PC-9 (cell line): ENCODE results near the gene HLX. TPM values are rescaled to one million over a fixed set of nuclear protein-coding genes. Genes with fewer than 3 reads are reported as not detected.

ENCODE experiments used
- BruUV-seq: library from RNA; stranded (reverse); fragments of 400-500 nt; replicated peaks from 2 replicates; lab custom pipeline; 2021; lab: Mats Ljungman, UMichigan
- CTCF ChIA-PET: fragments of 300-600 bp; sonication (Branson Sonifier 250); formaldehyde crosslinking; loops from one replicate; lab custom pipeline; 2022; ENCODE audit warnings: antibody characterized with exemption; lab: Charles Lee
- POLR2A ChIA-PET: fragments of 300-600 bp; sonication (Branson Sonifier 250); formaldehyde crosslinking; loops from one replicate; lab custom pipeline; 2022; ENCODE audit warnings: antibody characterized with exemption; ENCODE audit not compliant: unreplicated experiment; lab: Charles Lee
- DNase-seq, 2 experiments: peaks; one replicate each; pipeline versions ENCODE4 v3.0.0 to v3.0.0-alpha.2; 2015 to 2022; ENCODE audit warnings: mixed read lengths in 1 of 2
- H2AFZ ChIP-seq: fragments of 200-600 bp; sonication (generic); 2 replicates; pipeline ENCODE4 v1.8.1; 2017; ENCODE audit warnings: antibody characterized with exemption
- H3F3A ChIP-seq: fragments of 200-600 bp; sonication (generic); 2 replicates; pipeline ENCODE4 v1.8.1; 2017; ENCODE audit warnings: antibody characterized with exemption, mild to moderate bottlenecking, low read depth; ENCODE audit not compliant: insufficient read depth
- H3K27ac ChIP-seq: fragments of 200-600 bp; sonication (generic); 2 replicates; pipeline ENCODE4 v1.6.1; 2016; ENCODE audit warnings: mixed run types
- H3K27me3 ChIP-seq: fragments of 200-600 bp; sonication (generic); 2 replicates; pipeline ENCODE4 v1.6.1; 2016; ENCODE audit warnings: low read depth, mixed run types; ENCODE audit not compliant: insufficient read depth
- H3K36me3 ChIP-seq: fragments of 200-600 bp; sonication (generic); 2 replicates; pipeline ENCODE4 v1.6.1; 2016; ENCODE audit warnings: low read depth, mixed run types
- H3K4me1 ChIP-seq: fragments of 200-600 bp; sonication (generic); replicated peaks from 2 replicates; pipeline ENCODE4 v1.6.1; 2016; ENCODE audit warnings: mixed run types; ENCODE audit not compliant: insufficient read depth
- H3K4me2 ChIP-seq: fragments of 200-600 bp; sonication (generic); 2 replicates; pipeline ENCODE4 v1.6.1; 2017; ENCODE audit warnings: mixed run types
- H3K4me3 ChIP-seq: fragments of 200-600 bp; sonication (generic); 2 replicates; pipeline ENCODE4 v1.6.1; 2016; ENCODE audit warnings: mixed run types
- H3K79me2 ChIP-seq: fragments of 200-600 bp; sonication (generic); 2 replicates; pipeline ENCODE4 v1.6.1; 2017; ENCODE audit warnings: low read depth, mixed run types
- H3K9me2 ChIP-seq: fragments of 200-600 bp; sonication (generic); 2 replicates; pipeline ENCODE4 v1.8.1; 2017; ENCODE audit warnings: mild to moderate bottlenecking; ENCODE audit not compliant: insufficient read depth
- H3K9me3 ChIP-seq: fragments of 200-600 bp; sonication (generic); 2 replicates; pipeline ENCODE4 v1.8.1; 2016; ENCODE audit warnings: low read depth; ENCODE audit not compliant: insufficient read depth
- H4K20me1 ChIP-seq: fragments of 200-600 bp; sonication (generic); 2 replicates; pipeline ENCODE4 v1.8.1; 2017; ENCODE audit not compliant: insufficient read depth
- EZH2 ChIP-seq: fragments of 200-600 bp; sonication (generic); IDR thresholded peaks from 2 replicates; pipeline ENCODE4 v1.8.0; 2017; ENCODE audit warnings: antibody characterized with exemption, low read depth
- intact Hi-C: fragments of 100-400 bp; cut with micrococcal nuclease; formaldehyde crosslinking; loops from one replicate; pipeline ENCODE4 v1.10.0; 2022; ENCODE audit not compliant: unreplicated experiment
- total RNA-seq: library from RNA; stranded (reverse); gene quantifications from 2 replicates; pipeline ENCODE4 v1.2.3, GENCODE V29; 2021
- TF ChIP-seq, protein P1 (sequence below): fragments of 200-600 bp; sonication (generic); conservative IDR thresholded peaks from 2 replicates; pipeline ENCODE4 v1.6.1; 2017; ENCODE audit warnings: mixed run types, antibody characterized with exemption, mild to moderate bottlenecking, moderate library complexity

HLX gene
- total RNA-seq, 1 experiment from 2014 or later = 1.1 TPM

DNA sequence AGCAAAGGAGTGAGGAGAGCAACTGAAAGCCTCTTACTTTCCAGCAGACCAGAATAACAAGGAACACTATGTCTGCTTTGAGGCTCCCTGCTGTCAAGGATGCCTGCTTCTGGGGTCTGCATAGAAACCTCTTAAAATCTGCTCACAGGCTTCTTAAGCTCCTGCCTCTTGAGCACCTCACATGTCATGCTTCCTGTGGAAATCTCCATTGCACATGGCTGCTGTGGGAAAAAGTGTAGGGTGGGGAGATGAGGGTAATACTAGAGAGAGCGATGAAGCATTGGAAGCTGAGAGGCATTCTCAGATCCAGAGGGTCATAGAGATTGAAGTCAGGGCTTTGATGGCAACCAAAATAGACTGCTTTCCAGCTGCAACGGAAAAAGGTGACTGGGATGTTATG lies 6.2 kb upstream of the HLX start:
- no peak overlapping the region for H3K4me3 ChIP-seq
- H3K4me2 ChIP-seq = no peak overlapping the region
- intact Hi-C loops = loop anchor here (10.0 kb wide), 1 partner anchor 672 kb away; no protein-coding TSS in a partner anchor
- H3K9me3 ChIP-seq = no peaks in the 10 kb centered on the region
- no peak overlapping the region for H2AFZ ChIP-seq
- TF ChIP-seq, protein P1, sequence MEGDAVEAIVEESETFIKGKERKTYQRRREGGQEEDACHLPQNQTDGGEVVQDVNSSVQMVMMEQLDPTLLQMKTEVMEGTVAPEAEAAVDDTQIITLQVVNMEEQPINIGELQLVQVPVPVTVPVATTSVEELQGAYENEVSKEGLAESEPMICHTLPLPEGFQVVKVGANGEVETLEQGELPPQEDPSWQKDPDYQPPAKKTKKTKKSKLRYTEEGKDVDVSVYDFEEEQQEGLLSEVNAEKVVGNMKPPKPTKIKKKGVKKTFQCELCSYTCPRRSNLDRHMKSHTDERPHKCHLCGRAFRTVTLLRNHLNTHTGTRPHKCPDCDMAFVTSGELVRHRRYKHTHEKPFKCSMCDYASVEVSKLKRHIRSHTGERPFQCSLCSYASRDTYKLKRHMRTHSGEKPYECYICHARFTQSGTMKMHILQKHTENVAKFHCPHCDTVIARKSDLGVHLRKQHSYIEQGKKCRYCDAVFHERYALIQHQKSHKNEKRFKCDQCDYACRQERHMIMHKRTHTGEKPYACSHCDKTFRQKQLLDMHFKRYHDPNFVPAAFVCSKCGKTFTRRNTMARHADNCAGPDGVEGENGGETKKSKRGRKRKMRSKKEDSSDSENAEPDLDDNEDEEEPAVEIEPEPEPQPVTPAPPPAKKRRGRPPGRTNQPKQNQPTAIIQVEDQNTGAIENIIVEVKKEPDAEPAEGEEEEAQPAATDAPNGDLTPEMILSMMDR = no peak
- TF ChIP-seq EZH2 = no peak
- H3K9me2 ChIP-seq = no peaks in the 10 kb centered on the region
- no peaks in the 10 kb centered on the region for H3K36me3 ChIP-seq
- no peaks in the 10 kb centered on the region for H3K79me2 ChIP-seq
- H3K27ac ChIP-seq = no peak overlapping the region
- H3F3A ChIP-seq = no peaks in the 10 kb centered on the region
- no peaks in the 10 kb centered on the region for H3K27me3 ChIP-seq
- no TSS peak for BruUV-seq
- POLR2A ChIA-PET = no interaction called here
- 0 out of 2 replicates have a peak, but pooled peaks cover 3% of the 10 kb centered on the region for H4K20me1 ChIP-seq
- no peaks in the 10 kb centered on the region for H3K4me1 ChIP-seq
- CTCF ChIA-PET = interaction anchor here (0.7 kb wide), 1 partner anchor 563 kb away, joined by 5 read pairs; no protein-coding TSS in a partner anchor
- no peak for DNase-seq

DNA sequence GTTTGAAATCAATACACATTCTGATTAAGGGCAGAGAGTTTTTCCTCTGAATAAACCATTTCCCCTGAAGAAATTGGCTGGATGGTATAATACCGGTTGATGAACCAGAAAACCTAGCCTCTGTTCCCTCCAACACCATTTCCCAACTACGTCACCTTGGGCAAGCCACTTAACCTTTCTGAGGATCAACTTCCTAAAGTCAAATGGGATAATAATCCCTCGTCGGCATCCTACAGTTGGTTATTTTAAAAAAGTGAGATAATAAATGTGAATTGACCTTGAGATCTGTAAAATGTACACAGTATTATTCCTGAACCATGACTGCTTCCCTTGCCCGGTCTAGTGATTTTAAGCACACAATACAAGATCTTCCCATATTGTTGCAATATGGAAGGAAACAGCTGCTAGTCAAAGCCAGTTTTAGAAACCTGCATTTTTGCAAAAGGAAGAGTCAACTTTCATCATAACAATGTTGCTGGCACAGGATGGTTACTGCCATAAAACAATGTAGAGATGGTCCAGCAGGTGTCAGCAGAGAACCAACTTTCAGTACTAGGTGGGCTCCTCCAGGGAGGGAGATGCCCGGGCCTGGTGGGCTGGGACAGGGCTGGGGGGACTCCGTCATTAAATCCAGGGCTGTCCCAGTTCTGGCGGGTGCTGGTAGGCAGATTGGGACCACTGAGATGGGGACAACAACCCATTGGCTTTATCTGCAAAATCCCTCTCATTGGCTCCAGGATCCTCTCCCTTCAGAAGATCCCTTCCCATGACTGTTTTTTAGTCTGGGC lies 5.2 kb upstream of the HLX start:
- TF ChIP-seq, protein P1 = peak; percentile 82
- no peak for TF ChIP-seq EZH2
- H2AFZ ChIP-seq = no peak overlapping the region
- intact Hi-C loops = loop anchor here (1.0 to 10.0 kb wide), 5 partner anchors 329 to 1581 kb away; partner anchors contain the start of gene DUSP10

GRCh38 chr1:220875260-220875659 lies 4.0 kb upstream of the HLX start:
- no peak for TF ChIP-seq EZH2
- TF ChIP-seq, protein P1 = no peak
- ChIA-PET CTCF (no interaction called here), POLR2A (interaction anchor here (0.6 to 0.7 kb wide), 3 partner anchors 522 to 1683 kb away, joined by 3 to 5 read pairs (median 4); no protein-coding TSS in a partner anchor)
- no TSS peak for BruUV-seq
- no peaks in the 10 kb centered on the region for H3K9me2 ChIP-seq
- no peaks in the 10 kb centered on the region for H3K79me2 ChIP-seq
- no peak for DNase-seq
- no peak overlapping the region for H3K27ac ChIP-seq
- H3K9me3 ChIP-seq = no peaks in the 10 kb centered on the region
- peaks cover 2% of the 10 kb centered on the region for H3K4me1 ChIP-seq
- no peak overlapping the region for H2AFZ ChIP-seq
- intact Hi-C loops = loop anchor here (2.0 to 10.0 kb wide), 2 partner anchors 670 to 1580 kb away; no protein-coding TSS in a partner anchor
- H3K4me3 ChIP-seq = no peak overlapping the region
- no peaks in the 10 kb centered on the region for H3K27me3 ChIP-seq
- H3F3A ChIP-seq = no peaks in the 10 kb centered on the region
- 0 out of 2 replicates have a peak, but pooled peaks cover 3% of the 10 kb centered on the region for H4K20me1 ChIP-seq
- no peak overlapping the region for H3K4me2 ChIP-seq
- no peaks in the 10 kb centered on the region for H3K36me3 ChIP-seq

More for the DNA sequence above, 5.2 kb upstream of the HLX start:
- no peaks in the 10 kb centered on the region for H3F3A ChIP-seq
- CTCF ChIA-PET = interaction anchor here (0.6 to 0.7 kb wide), 4 partner anchors 23 to 562 kb away, joined by 4 to 5 read pairs (median 5); no protein-coding TSS in a partner anchor
- no peaks in the 10 kb centered on the region for H3K36me3 ChIP-seq
- H3K4me1 ChIP-seq = no peaks in the 10 kb centered on the region
- 0 out of 2 replicates have a peak, but pooled peaks cover 3% of the 10 kb centered on the region for H4K20me1 ChIP-seq
- no peak overlapping the region for H3K4me3 ChIP-seq
- H3K27me3 ChIP-seq = no peaks in the 10 kb centered on the region
- no peak overlapping the region for H3K27ac ChIP-seq
- DNase-seq = peak in 1 of 2 experiments; percentile 35
- H3K79me2 ChIP-seq = no peaks in the 10 kb centered on the region
- no peaks in the 10 kb centered on the region for H3K9me2 ChIP-seq
- BruUV-seq = no TSS peak
- no peak overlapping the region for H3K4me2 ChIP-seq
- no peaks in the 10 kb centered on the region for H3K9me3 ChIP-seq
- POLR2A ChIA-PET = interaction anchor here (0.6 kb wide), 2 partner anchors 288 to 426 kb away, joined by 4 to 5 read pairs; no protein-coding TSS in a partner anchor
